ENCODE data around the gene RPS6KB1. TPM values are rescaled to one million over a fixed set of nuclear protein-coding genes. Genes with fewer than 3 reads are reported as not detected.
A peak's percentile ranks its signal among the peaks of the same experiment; 100 is the strongest.
"Not testable (repeated sequence)": the region's sequence is repeated elsewhere in the genome, so short reads cannot be mapped to it uniquely, and the experiment has no call there.

Gene RPS6KB1
- total RNA-seq, 5 donors from 2014 or later (not counting 1 experiment from before 2014, with no cell fraction given) = 57.7 to 90.4 (median 61.7) TPM

GRCh38 chr17:59848778-59849177, 44.1 kb upstream of the RPS6KB1 start:
- no peaks in the 10 kb centered on the region for H3K36me3 Mint-ChIP-seq
- POLR2A ChIA-PET = interaction anchor here (0.6 kb wide), 2 partner anchors 11 to 66 kb away, joined by 4 to 8 read pairs; no protein-coding TSS in a partner anchor
- Histone ChIP-seq H3K36me3 (ENCODE audit: control insufficient read depth in 2 of 2, extremely low read depth in 1 of 2, insufficient read depth in 1 of 2, low read length in 1 of 2) (no peaks in the 10 kb centered on the region), H3K4me1 (ENCODE audit: control insufficient read depth in 1 of 2, extremely low read depth in 1 of 2, insufficient read depth in 2 of 2, low read length in 2 of 2) (peaks cover 0 to 63% of the 10 kb centered on the region in 2 experiments), H3K4me3 (ENCODE audit: control insufficient read depth in 1 of 2, extremely low read depth in 1 of 2, low read length in 1 of 2) (no peak overlapping the region), H3K27ac (ENCODE audit: low read length) (no peak overlapping the region), H3K9me3 (no peaks in the 10 kb centered on the region), H3K27me3 (replicated peaks in 1 of 2; ENCODE audit: control insufficient read depth in 2 of 2, extremely low read depth in 1 of 2, insufficient read depth in 2 of 2, low read length in 1 of 2) (no peaks in the 10 kb centered on the region)
- ATAC-seq (replicated peaks in 1 of 4) = no peak
- peak overlapping the region; percentile 2 to 54 (median 48) for H3K4me3 Mint-ChIP-seq
- H3K4me1 Mint-ChIP-seq = peaks cover 49 to 75% (median 69%) of the 10 kb centered on the region in 3 donors
- H3K9me3 Mint-ChIP-seq = no peaks in the 10 kb centered on the region
- CTCF ChIA-PET = interaction anchor here in 1 of 2 donors (0.6 to 1.7 kb wide), 5 partner anchors 9 to 95 kb away, joined by 3 to 8 read pairs (median 4); no protein-coding TSS in a partner anchor
- peak overlapping the region; percentile 81 to 89 for H3K27ac Mint-ChIP-seq
- DNase-seq = peak in 1 of 35 experiments; percentile 36
- WGBS (ENCODE audit: insufficient coverage) = 7% methylated on average over 3 of the region's 7 CpGs
- H3K27me3 Mint-ChIP-seq = no peaks in the 10 kb centered on the region

DNA sequence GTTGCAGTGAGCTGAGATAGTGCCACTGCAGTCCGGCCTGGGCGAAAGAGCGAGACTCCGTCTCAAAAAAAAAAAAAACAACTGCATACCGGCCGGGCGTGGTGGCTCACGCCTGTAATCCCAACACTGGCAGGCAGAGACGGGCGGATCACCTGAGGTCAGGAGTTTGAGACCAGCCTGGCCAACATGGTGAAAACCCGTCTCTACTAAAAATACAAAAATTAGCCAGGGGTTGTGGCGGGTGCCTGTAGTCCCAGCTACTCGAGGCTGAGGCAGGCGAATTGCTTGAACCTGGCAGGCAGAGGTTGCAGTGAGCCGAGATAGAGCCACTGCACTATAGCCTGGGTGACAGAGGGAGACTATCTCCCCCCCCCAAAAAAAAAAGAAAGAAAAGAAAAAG, 42.6 kb upstream of the RPS6KB1 start:
- not testable (repeated sequence) for H3K36me3 ChIP-seq (ENCODE audit: control insufficient read depth in 2 of 2, extremely low read depth in 1 of 2, insufficient read depth in 1 of 2, low read length in 1 of 2); H3K9me3 Mint-ChIP-seq; H3K27me3 ChIP-seq (replicated peaks in 1 of 2; ENCODE audit: control insufficient read depth in 2 of 2, extremely low read depth in 1 of 2, insufficient read depth in 2 of 2, low read length in 1 of 2); DNase-seq; H3K4me3 Mint-ChIP-seq; H3K36me3 Mint-ChIP-seq; H3K9me3 ChIP-seq; ATAC-seq (replicated peaks in 1 of 4); H3K4me3 ChIP-seq (ENCODE audit: control insufficient read depth in 1 of 2, extremely low read depth in 1 of 2, low read length in 1 of 2); H3K27ac Mint-ChIP-seq; H3K27ac ChIP-seq (ENCODE audit: low read length); H3K27me3 Mint-ChIP-seq
- H3K4me1 ChIP-seq (ENCODE audit: control insufficient read depth in 1 of 2, extremely low read depth in 1 of 2, insufficient read depth in 2 of 2, low read length in 2 of 2) = peaks cover 0 to 59% of the 10 kb centered on the region in 2 experiments
- CTCF ChIA-PET = interaction anchor here (0.5 to 1.2 kb wide), 4 partner anchors 20 to 99 kb away, joined by 4 to 5 read pairs (median 4); no protein-coding TSS in a partner anchor
- WGBS (ENCODE audit: insufficient coverage) = 100% methylated on average over 5 of the region's 15 CpGs
- POLR2A ChIA-PET = interaction anchor here in 1 of 2 donors (0.6 kb wide), 1 partner anchor 46 kb away, joined by 5 read pairs; no protein-coding TSS in a partner anchor
- peaks cover 49 to 63% (median 58%) of the 10 kb centered on the region in 3 donors for H3K4me1 Mint-ChIP-seq

GRCh38 chr17:59851439-59852375, 41.2 kb upstream of the RPS6KB1 start:
- H3K27me3 Mint-ChIP-seq = no peaks in the 10 kb centered on the region
- no peak overlapping the region for H3K4me3 Mint-ChIP-seq
- peak overlapping the region; percentile 35 to 57 for H3K27ac Mint-ChIP-seq
- peaks cover 40 to 50% (median 48%) of the 10 kb centered on the region in 3 donors for H3K4me1 Mint-ChIP-seq
- no peaks in the 10 kb centered on the region for H3K36me3 ChIP-seq (ENCODE audit: control insufficient read depth in 2 of 2, extremely low read depth in 1 of 2, insufficient read depth in 1 of 2, low read length in 1 of 2)
- 84% methylated on average over 6 of the region's 14 CpGs for WGBS (ENCODE audit: insufficient coverage)
- no peaks in the 10 kb centered on the region for H3K9me3 Mint-ChIP-seq
- H3K27ac ChIP-seq (ENCODE audit: low read length) = no peak overlapping the region
- no peaks in the 10 kb centered on the region for H3K27me3 ChIP-seq (replicated peaks in 1 of 2; ENCODE audit: control insufficient read depth in 2 of 2, extremely low read depth in 1 of 2, insufficient read depth in 2 of 2, low read length in 1 of 2)
- no peaks in the 10 kb centered on the region for H3K36me3 Mint-ChIP-seq
- ChIA-PET POLR2A (interaction anchor here in 1 of 2 donors (0.5 to 1.5 kb wide), 3 partner anchors 14 to 117 kb away, joined by 3 to 8 read pairs (median 3); no protein-coding TSS in a partner anchor), CTCF (interaction anchor here in 1 of 2 donors (0.6 to 1.2 kb wide), 2 partner anchors 20 to 66 kb away, joined by 5 read pairs; no protein-coding TSS in a partner anchor)
- peaks cover 0 to 46% of the 10 kb centered on the region in 2 experiments for H3K4me1 ChIP-seq (ENCODE audit: control insufficient read depth in 1 of 2, extremely low read depth in 1 of 2, insufficient read depth in 2 of 2, low read length in 2 of 2)
- no peak for ATAC-seq (replicated peaks in 1 of 4)
- H3K9me3 ChIP-seq = no peaks in the 10 kb centered on the region
- no peak overlapping the region for H3K4me3 ChIP-seq (ENCODE audit: control insufficient read depth in 1 of 2, extremely low read depth in 1 of 2, low read length in 1 of 2)
- no peak for DNase-seq

DNA sequence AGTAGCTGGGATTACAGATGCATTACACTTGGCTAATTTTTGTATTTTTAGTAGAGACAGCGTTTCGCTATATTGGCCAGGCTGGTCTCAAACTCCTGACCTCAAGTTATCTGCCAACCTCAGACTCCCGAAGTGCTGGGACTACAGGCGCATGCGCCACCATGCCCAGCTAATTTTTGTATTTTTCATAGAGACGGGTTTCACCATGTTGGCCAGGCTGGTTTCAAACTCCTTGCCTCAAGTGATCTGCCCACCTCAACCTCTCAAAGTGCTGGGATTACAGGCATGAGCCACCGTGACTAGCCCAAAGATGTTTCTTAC, 40.1 kb upstream of the RPS6KB1 start:
- not testable (repeated sequence) for H3K9me3 ChIP-seq; H3K4me3 ChIP-seq (ENCODE audit: control insufficient read depth in 1 of 2, extremely low read depth in 1 of 2, low read length in 1 of 2); H3K9me3 Mint-ChIP-seq; DNase-seq; H3K27me3 ChIP-seq (replicated peaks in 1 of 2; ENCODE audit: control insufficient read depth in 2 of 2, extremely low read depth in 1 of 2, insufficient read depth in 2 of 2, low read length in 1 of 2); ATAC-seq (replicated peaks in 1 of 4); H3K27me3 Mint-ChIP-seq; H3K27ac ChIP-seq (ENCODE audit: low read length); H3K36me3 Mint-ChIP-seq; H3K36me3 ChIP-seq (ENCODE audit: control insufficient read depth in 2 of 2, extremely low read depth in 1 of 2, insufficient read depth in 1 of 2, low read length in 1 of 2)
- Mint-ChIP-seq H3K4me3 (peak overlapping the region in 1 of 3 donors; percentile 24), H3K4me1 (peaks cover 33 to 41% (median 40%) of the 10 kb centered on the region in 3 donors), H3K27ac (peak overlapping the region; percentile 65 to 69)
- CTCF ChIA-PET = interaction anchor here (0.6 to 2.6 kb wide), 5 partner anchors 30 to 105 kb away, joined by 3 to 10 read pairs (median 4); no protein-coding TSS in a partner anchor
- H3K4me1 ChIP-seq (ENCODE audit: control insufficient read depth in 1 of 2, extremely low read depth in 1 of 2, insufficient read depth in 2 of 2, low read length in 2 of 2) = peaks cover 0 to 37% of the 10 kb centered on the region in 2 experiments
- 97% methylated on average over 5 of the region's 7 CpGs for whole genome bisulfite sequencing (ENCODE audit: insufficient coverage)
- POLR2A ChIA-PET = interaction anchor here (0.5 to 1.5 kb wide), 3 partner anchors 14 to 105 kb away, joined by 3 to 7 read pairs (median 3); no protein-coding TSS in a partner anchor

GRCh38 chr17:59853168-59853918, 39.6 kb upstream of the RPS6KB1 start:
- peaks cover 0 to 33% of the 10 kb centered on the region in 2 experiments for H3K4me1 ChIP-seq (ENCODE audit: control insufficient read depth in 1 of 2, extremely low read depth in 1 of 2, insufficient read depth in 2 of 2, low read length in 2 of 2)
- Mint-ChIP-seq H3K4me3 (peak overlapping the region in 2 of 3 donors; percentile 5 to 24), H3K27ac (peak overlapping the region; percentile 65 to 69), H3K4me1 (peaks cover 31 to 41% (median 37%) of the 10 kb centered on the region in 3 donors), H3K36me3 (no peaks in the 10 kb centered on the region), H3K9me3 (no peaks in the 10 kb centered on the region), H3K27me3 (no peaks in the 10 kb centered on the region)
- no peak overlapping the region for H3K4me3 ChIP-seq (ENCODE audit: control insufficient read depth in 1 of 2, extremely low read depth in 1 of 2, low read length in 1 of 2)
- no peaks in the 10 kb centered on the region for H3K9me3 ChIP-seq
- no peaks in the 10 kb centered on the region for H3K36me3 ChIP-seq (ENCODE audit: control insufficient read depth in 2 of 2, extremely low read depth in 1 of 2, insufficient read depth in 1 of 2, low read length in 1 of 2)
- ChIA-PET POLR2A (interaction anchor here (0.5 to 1.5 kb wide), 5 partner anchors 14 to 807 kb away, joined by 3 to 7 read pairs (median 6); no protein-coding TSS in a partner anchor), CTCF (interaction anchor here (0.5 to 2.6 kb wide), 9 partner anchors 15 to 1154 kb away, joined by 3 to 10 read pairs (median 4); no protein-coding TSS in a partner anchor)
- no peaks in the 10 kb centered on the region for H3K27me3 ChIP-seq (replicated peaks in 1 of 2; ENCODE audit: control insufficient read depth in 2 of 2, extremely low read depth in 1 of 2, insufficient read depth in 2 of 2, low read length in 1 of 2)
- peak in 33 of 35 experiments; percentile 13 to 67 (median 42) for DNase-seq
- peak; percentile 81 to 93 (median 86) for ATAC-seq (replicated peaks in 1 of 4)
- peak overlapping the region; percentile 25 for H3K27ac ChIP-seq (ENCODE audit: low read length)
- WGBS (ENCODE audit: insufficient coverage) = 46% methylated on average over 6 of the region's 14 CpGs
